T-helper 2 cell treated with Interferon-gamma antibody and Interleukin-4, amounts not matched to agents 100 ng/mL and 5 ng/mL, for 36 hours (primary cell): ENCODE results near the gene CAMTA1. TPM values are rescaled to one million over a fixed set of nuclear protein-coding genes. Genes with fewer than 3 reads are reported as not detected.

Experiments
- intact Hi-C: fragments of 100-400 bp; cut with micrococcal nuclease; formaldehyde crosslinking; loops from one replicate; pipeline ENCODE4 v1.15.1; 2023
- total RNA-seq: library from RNA; stranded (reverse); gene quantifications from 2 replicates; pipeline ENCODE4 v1.2.3, GENCODE V29; 2022

CAMTA1 gene
- total RNA-seq, 1 donor from 2014 or later: 40.7 TPM

GRCh38 chr1:7331926-7332535 lies 546.8 kb downstream of the CAMTA1 start:
- intact Hi-C loops: no loop called here

DNA sequence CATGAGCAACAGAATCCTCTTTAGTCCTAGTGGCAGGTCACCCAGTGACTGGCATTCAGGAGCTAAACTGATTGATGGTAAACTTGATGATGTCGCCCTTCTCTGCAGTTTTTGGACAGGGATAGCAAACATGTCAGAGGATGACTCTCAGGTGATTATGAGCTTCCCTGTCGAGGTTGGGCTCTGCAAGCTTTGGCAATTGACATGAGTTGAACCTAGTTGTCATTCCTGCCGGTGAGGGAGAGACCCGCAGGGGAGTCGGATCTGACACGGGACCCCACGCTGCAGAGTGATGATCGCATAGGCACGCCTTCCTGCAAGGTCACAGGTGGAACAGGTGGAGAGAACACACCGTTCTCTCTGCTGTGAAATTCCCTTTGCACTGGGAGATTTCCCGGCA lies 547.8 kb downstream of the CAMTA1 start:
- intact Hi-C loops: no loop called here

- intact Hi-C loops: no loop called here
Measured at GRCh38 chr1:7333620-7334019, 548.4 kb downstream of the CAMTA1 start.

GRCh38 chr1:7334475-7335035 lies 549.3 kb downstream of the CAMTA1 start:
- intact Hi-C loops: no loop called here

DNA sequence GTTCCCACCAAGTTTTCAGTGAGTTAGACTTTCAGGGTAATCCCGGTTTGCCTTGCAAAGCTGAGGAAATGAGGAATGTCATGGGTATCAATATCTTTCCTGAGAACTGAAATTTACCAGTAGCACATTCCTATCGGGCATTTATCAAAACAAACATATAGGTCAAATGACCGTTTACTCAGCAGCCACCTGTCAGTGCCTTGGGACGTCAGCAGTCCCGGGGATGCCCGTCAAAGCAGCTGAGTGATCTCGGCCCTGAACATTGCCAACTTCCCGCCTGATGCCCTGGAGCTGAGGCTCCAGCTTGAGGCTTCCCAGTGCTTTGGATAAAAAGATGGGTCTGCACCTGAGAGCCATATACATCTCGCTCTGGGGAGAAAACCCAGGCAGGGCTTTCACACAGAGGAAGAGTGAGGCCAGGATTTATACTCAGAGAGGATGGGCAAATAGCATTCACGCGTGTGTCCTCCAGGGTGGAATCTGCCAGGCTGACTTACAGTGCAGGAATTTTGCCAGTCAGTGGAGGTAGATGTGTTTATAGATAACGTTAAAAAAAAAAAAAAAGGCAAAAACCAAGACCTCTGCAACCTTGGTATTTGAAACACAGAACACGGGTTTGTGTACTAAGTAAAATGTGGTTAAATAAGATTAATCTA lies 550.1 kb downstream of the CAMTA1 start:
- intact Hi-C loops: no loop called here

- intact Hi-C loops: no loop called here
Measured at GRCh38 chr1:7338439-7338838, 553.2 kb downstream of the CAMTA1 start.

DNA sequence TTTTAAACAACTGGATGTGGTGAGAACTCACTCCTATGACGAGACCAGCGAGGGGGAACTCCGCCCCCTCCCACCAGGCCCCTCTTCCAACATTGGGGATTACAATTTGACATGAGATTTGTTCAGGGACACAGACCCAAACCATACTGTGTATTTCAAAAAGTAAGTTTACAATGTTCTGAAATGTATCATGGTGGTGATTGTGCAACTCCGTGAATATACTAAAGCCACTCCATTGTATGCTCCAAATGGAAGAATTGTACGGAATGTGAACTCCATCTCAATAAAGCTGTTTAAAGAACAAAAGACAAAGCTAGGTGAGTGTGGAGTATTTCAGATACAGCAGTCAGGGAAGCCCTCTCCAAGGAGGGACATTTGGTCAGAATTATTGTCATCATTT lies 553.8 kb downstream of the CAMTA1 start:
- intact Hi-C loops: no loop called here

DNA sequence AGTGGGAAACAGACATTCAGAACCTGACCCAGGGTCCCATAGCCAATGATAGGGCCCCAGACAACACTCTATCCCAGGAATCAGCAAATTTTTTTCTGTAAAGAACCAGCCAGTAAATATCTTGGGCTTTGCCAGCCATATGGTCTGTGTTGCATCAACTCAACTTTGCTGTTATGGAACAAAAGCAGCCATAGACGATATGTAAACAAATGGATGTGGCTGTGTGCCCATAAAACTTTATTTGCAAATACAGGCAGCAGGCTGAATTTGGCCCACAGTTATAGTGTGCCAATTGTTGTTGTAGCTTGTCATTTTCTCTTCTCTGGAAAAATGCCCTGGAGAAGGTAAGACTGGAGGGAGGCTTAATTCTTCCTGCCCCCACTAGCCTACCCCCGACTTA lies 554.7 kb downstream of the CAMTA1 start:
- intact Hi-C loops: no loop called here

DNA sequence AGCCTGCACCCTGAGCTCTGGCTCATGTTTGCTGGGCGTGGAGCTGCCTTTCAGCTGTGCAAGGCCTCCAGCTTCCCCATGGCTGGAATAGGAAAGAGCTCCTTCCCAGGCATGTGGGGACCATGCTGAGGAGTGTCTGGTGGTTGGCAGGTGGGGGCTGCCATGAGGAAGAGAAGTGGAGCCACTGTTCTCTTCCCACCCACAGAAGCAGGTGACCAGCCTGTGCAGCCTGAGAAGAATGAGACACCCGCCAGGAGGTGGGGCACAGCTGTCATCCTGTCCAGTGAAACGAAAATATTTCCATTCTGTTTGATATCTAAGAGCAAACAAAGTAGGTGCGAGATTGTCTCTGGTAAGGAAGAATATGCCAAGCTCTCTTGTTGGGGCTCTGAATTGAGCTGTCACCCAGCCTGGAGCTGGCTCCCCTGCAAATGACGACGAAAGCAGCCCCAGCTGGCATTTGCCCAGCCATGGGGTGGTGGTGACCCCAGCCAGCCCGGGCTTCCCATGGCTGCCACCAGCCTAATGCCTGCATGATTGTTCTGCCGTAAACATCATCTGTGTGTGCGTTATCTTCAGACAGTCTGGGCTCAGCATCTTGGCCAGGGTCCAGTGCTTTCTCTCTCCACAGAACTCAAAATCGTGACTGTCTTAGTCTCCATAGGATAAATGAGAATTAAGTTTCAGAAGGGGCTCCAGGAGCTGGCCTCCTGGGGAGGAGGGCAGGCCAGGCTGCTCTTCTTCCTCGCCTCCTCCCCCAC lies 556.1 kb downstream of the CAMTA1 start:
- intact Hi-C loops: no loop called here

GRCh38 chr1:7343882-7344281 lies 558.6 kb downstream of the CAMTA1 start:
- intact Hi-C loops: no loop called here

- intact Hi-C loops: no loop called here
Measured at GRCh38 chr1:7344299-7344698, 559.0 kb downstream of the CAMTA1 start.

DNA sequence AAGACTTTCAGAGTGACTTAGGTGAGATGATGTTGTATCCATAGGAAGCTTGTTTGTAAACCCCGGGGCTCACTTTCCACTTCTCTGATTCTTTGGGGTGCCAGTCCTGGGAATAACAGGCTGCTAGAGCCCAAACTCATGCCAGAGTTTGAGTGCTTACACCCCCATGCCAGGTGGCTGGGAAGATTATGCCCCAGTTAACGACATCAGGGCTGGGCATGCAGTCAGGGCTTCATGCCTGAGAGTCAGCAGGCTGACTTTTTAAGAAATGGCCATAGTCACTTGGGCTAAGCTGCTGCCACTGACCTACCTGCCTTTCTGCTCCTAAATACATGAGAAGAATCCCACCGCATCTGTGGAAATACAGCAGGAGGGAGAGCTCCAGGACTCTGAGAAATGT lies 560.3 kb downstream of the CAMTA1 start:
- intact Hi-C loops: no loop called here

DNA sequence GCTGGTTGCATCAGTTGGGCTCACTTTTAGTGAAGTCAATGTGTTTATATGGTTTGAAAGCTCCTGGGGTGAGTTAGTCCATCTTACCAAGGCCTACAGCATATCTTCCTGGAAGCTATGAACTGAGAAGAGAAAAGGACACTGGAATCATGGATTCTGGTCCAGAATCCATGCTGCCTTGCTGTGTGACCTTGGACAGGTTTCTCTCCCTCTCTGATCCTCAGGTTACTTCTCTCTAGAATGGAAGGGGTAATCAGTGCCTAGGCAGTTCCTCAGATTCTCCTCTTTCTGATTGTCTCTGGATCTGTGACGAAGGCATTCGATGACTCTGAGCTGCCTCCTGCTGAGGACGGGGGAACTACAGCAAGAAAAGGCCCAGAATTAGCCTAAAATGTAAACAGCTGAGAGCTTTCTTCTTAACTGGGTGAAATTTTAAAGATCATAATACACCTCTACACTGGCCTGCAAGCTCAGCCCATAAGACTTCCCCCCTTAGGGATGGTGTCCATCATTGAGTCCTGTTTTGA lies 560.9 kb downstream of the CAMTA1 start:
- intact Hi-C loops: no loop called here

DNA sequence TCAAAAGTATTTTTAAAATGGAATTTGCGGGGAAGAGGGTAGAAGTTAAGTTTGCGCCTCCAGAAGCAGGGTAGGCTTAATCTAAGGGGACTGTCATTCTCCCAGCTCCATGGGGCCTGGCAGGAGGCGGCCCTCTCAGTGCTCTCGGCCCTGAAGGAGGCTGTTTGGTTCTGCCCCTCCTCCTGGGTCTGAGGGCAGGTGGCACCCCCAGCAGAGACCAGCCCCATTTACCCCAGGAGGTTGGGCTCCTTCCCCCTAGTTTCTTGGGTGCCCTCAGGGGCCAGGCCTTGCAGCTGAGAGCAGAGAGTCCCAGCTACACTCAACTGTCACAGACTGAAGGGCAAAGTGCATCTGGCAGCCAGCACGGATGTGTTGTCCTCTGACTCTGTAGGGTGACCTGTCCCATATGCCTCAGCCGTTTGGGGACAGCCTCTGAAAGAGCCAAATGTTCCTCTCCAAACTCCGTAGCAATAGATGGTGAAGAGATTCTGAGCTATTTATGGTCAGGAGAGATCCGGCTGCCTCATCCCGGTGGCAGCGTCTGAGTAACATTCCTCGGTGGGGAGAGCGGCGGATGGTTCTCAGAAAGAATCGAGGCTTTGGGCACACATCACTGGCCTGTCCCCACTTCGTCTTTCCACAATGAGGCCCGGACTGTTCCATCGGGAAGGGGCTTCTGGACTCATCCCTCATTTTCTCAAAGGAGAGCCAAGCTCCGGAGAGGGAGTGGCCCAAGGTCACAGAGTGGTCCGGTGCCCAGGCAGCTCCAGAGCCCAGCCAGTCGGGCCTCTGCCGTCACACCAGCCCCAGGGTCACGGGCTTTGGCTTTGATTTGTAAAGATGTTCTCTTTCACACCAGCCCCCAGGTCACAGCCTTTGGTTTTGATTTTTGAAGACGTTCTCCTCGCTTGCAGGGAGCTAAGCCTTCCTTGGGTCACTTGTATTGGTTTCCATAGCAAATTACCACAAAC lies 561.6 kb downstream of the CAMTA1 start:
- intact Hi-C loops: no loop called here

GRCh38 chr1:7348073-7348472 lies 562.8 kb downstream of the CAMTA1 start:
- intact Hi-C loops: no loop called here

DNA sequence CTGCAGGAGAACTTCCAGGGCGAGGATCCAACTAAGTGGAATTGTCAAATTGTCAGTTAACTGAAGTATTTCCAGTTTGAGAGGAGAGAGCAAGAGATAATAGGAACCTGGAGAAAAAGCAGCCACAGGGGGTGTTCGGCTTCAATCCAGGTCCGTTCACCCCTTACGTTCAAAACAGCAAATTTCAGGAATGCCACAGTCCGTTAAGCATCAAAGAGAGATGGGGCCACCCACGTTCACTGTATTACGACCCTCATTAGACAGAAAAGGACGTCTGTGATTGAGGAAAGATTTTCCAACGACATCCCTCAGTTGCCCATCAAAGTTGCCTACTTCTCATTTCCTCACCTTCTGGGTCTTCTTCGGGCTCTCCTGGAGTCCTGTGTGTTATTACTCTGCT lies 563.3 kb downstream of the CAMTA1 start:
- intact Hi-C loops: no loop called here

DNA sequence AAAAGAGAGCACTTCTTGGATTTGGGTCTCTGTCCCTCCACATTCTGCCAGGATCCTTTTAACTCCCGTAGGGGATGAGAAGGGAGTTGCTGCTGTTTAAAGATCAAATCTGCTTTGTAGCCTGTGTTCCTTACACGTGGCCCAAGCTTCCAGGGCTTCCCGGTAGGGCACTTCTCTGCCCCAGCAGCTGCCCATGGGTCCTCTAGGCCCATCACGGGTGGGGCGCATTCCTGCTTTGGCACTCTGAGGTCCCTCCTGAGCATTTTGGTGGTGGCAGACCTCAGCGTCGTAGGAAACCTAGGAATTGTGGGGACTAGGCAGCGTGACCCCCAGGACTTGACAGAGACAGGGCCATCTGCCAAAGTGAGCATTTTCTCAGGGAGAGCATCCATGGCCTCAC lies 565.5 kb downstream of the CAMTA1 start:
- intact Hi-C loops: no loop called here

GRCh38 chr1:7351649-7352048 lies 566.4 kb downstream of the CAMTA1 start:
- intact Hi-C loops: no loop called here

- intact Hi-C loops: no loop called here
Measured at GRCh38 chr1:7352364-7352763, 567.1 kb downstream of the CAMTA1 start.

DNA sequence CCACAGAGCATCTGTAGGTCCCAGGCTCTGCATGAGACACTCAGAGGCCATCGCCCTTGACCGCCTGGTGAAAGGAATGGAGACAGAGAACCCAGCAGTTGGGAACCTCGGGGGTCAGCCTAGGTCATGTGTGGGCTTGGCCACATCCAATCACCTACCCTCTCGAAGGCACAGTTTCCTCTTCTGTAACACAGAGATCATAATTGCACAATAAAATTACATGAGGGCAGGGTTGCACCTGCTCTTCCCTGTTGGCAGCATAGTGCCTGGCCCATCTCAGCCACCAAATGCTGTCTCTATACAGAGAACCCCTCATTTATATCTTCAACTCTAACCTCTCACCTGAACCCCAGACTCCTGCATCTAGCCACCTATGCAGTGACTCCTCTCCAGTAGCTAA lies 567.7 kb downstream of the CAMTA1 start:
- intact Hi-C loops: no loop called here

GRCh38 chr1:7355646-7356045 lies 570.4 kb downstream of the CAMTA1 start:
- intact Hi-C loops: no loop called here
